Gastrocnemius medialis (tissue), 4 donors: ENCODE measurements around the gene ADIPOR2.

Experiments used
- CTCF ChIP-seq, 5 experiments: fragments of 450-650 bp in 3 of 5; fragments of 200-600 bp in 2 of 5; sonication (generic) in 2 of 5; IDR thresholded peaks in 4 of 5; conservative IDR thresholded peaks in 1 of 5; 1 replicate in 4 of 5; 2 replicates in 1 of 5; pipeline ENCODE4 v1.5.1; 2016 to 2019; ENCODE audit warnings: antibody characterized with exemption in 5 of 5, mild to moderate bottlenecking in 3 of 5, moderate library complexity in 3 of 5
- POLR2A ChIP-seq, 2 donors: fragments of 450-650 bp; IDR thresholded peaks; one replicate each; pipeline ENCODE4 v1.6.1; 2017; ENCODE audit warnings: antibody characterized with exemption in 2 of 2, mild to moderate bottlenecking in 2 of 2, moderate library complexity in 2 of 2

GRCh38 chr12:1691123-1692007 is 495 bp downstream of the ADIPOR2 start:
- no peak for TF ChIP-seq POLR2A (IDR thresholded peaks at IDR 0.05)
- peak in 1 of 5 experiments; percentile 17 for TF ChIP-seq CTCF (IDR thresholded peaks at IDR 0.05 in 4 of 5, conservative IDR thresholded peaks at IDR 0.05 in 1 of 5)
